ENCODE data around the gene CRYBG1.
A peak's percentile ranks its signal among the peaks of the same experiment; 100 is the strongest.

The CRYBG1 gene

DNA sequence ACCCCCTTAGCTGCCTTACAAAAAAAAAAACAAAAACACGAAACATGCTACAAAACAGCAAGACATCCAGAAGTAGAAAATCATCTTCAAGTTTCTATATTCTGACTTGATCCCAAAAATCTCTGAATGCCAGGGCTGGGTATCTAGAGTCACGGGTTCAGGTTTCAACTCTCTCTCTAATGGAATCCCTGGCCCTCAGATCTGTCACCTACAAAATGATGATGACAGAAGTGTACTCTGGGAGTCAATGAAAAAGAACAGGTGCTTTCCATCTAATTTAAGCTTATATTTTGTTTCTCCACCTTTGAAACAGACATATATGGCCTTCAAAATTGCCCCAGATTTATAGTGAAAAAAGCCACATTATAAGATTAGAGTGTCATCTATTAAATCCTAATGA lies 250.5 kb downstream of the CRYBG1 start:
- DNase-seq: no peak

DNA sequence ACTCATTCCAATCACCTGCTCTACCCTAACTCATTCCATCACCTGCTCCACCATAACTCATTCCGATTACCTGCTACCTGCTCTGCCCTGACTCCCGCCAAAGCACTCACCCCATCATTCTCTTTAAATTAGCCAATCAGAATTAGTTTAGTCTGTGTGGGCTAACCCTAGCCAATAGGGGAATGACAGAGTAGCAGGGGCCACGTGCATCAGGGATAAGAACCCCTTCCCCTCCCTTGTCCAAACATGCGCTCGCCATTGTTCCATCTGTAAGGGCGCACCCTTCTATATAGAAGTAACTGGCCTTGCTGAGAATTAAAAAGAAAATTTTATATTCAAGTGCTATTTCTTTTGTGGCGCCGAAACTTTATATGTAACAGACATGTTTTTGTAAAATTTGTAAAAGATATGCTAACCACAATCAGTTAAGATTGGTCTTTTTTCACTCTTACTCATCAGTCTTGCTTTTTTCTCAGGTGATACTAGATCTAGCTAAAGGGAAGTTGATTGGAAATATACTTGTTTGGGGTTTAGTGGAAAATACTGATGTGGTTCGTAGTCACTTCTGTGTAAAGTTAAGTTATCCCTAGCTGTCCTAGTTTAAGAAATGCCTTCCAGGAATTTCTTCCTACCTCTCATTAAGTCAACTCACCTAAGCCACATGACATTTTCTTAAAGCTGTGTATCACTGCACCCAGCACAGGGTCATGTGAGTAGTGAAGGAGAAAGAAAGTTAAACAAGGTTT lies 252.3 kb downstream of the CRYBG1 start:
- no peak for DNase-seq

DNA sequence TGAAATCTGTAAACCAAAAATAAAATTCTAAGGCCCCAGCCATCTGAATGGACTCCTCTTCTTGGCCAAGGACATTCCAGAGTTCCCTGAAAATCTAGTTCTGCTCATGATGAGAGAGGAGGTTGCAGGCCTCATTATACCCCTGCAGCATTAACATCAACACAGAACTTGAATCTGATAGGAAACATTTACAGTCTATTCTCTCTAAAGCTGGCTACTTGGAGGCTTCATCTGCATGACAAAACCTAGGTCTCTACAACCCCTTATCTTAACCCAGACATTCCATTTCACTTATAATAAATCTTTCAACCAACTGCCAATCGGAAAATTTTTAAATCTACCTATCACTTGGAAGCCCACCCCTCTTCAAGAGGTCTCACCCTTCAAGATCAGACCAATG lies 253.1 kb downstream of the CRYBG1 start:
- no peak for DNase-seq

DNA sequence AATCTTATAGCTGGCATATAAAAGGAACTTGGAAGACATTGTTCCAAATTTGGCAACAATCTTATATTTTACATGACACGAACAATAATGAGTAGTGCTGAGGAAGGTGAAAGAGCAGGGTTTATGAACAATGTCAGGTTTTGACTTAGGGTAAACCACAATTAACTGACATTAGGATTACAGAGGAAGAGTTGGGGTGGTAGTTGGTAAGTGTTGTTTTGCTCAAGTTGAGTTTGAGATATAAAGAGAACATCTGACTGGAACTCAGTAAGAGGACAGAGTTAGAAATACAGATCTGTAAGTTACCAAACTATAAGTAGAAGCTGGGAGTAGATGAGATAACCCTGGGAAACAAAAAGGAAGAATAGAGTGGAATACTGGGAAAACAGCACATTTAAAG lies 253.6 kb downstream of the CRYBG1 start:
- DNase-seq: no peak

DNA sequence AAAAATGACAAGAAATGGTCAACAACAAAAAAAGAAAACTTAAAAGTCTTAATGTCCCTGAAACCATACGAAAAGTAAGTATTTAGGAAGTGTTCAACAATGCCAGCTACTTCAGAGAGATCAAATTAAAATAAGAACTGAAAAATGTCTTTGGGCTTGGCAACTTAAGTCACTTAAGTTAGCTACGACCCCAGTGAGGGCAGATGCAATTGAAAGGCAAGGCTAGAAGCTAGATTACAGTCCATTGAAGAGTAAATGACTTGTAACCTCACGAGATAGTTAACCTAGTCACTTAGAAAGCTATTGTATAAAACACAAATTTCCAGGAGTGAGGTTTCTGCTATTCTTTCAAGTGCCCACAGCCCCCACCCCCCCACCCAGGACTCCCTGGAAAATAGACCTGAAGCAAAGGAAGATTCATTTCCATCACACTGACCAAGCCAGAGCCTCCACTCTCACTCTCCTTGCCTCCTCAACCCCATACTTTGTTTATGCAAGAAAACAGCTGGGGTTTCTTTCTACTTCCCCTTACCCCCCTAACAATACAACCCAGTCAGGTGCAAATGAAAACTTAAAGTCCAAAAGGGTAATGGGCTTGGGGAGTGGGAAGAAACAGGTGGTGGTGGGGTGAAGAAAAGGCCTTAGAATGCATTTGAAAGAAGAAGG lies 254.2 kb downstream of the CRYBG1 start:
- no peak for DNase-seq

DNA sequence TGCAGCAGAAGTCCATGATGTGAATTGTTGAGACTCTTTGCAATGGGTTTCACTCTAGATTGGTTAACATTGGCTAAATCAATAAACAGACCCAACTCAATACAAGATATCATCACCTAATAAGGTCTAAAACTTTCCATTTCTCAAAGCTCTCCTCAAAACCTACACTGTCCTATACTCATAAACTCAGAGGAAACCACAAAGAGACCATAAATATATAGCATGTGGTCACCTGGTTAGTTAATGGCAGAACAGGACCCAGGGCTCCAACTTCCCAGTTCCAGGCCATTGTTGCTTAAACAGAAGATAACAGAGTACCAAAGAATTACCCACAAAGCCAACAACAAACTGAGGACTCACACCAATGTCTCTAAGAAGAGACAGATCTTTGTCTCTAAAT lies 256.8 kb downstream of the CRYBG1 start:
- DNase-seq: peak; percentile 27

DNA sequence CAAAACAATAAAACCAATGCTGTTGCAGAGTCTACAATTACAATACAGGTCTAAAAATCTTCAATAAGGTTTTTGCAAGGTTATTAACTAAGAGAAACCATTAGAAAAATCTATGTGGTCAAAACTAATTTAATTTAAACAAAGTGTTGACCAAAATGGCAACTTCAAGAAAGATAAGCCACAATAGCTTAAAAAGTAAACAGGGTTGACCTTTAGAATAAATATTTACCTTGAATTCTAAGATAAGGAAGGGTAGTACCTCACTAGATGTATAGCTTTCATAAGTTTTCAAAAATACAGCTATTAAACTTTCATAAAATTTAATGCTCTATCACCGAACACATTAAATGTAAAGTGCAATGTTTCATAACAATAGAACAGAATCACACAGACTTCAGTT lies 257.3 kb downstream of the CRYBG1 start:
- DNase-seq: no peak

DNA sequence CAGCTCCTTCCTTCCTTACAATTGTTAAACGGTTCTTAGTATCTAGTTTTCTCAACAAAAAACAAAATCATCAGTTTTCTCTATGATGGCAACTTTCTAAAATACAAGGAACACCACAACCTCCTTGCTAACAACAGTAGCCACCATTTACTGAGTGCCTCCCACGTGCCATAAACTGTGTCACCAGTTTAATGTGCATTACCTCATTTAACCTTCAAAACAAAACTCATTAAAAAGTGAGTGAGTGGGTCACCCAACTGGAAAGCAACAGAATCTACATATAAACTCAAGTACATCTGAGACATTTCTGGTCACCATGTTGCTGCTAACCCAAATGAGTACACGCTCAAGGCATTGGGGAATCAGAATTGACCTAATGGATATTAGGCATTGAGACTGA lies 257.8 kb downstream of the CRYBG1 start:
- DNase-seq: no peak

DNA sequence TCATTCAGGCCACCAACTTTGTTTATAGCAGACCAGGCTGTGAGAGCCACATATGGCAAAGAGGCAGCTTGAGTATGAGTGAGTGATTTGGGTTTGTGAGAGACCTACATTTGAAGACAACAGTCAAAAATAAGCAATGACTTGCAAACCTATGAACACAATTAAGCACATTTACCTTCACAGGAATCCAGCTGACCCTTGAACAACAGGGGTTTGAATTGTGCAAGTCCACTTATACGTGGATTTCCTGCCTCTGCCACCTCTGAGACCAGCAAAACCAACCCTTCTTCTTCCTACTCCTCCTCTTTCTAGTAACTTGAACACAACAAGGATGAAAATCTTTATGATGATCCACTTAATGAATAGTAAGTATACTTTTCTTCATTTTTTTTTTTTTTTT lies 258.7 kb downstream of the CRYBG1 start:
- no peak for DNase-seq

DNA sequence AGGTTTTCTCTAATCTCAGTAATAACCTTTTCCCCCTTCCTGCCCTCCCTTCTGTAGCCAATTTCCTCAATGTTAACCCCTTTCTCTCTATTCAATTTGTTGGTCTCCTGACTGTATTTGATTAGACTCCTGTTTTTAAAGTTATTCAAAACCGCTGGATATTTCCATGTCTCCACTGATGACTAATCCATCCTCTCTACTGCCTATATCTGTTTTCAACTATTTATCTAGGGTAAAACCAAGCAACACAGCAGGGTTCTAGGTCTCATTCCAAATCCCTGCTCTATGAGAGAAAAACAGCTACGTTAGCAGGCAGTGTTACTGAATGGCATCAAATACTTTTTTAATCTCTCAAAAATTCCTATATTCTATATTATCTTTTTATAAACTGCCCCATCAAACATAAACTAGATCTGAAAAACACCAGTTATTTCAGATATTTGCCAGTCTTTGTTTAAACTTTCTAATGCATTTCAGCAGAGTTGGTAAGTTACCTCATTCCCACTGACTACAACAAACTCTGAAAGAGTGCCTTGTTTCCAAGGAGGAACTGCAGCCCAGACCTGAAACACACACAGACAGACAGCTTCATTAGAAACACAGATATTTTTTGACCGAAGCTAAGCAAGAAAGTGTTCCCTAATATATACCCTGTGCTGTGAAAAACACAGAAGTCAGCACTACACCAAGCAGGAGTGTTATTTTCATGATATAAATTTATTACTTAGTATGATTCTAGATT lies 260.6 kb downstream of the CRYBG1 start:
- DNase-seq: no peak
